Fibroblast of villous mesenchyme (primary cell): ENCODE measurements around the gene HPGD. TPM values are rescaled to one million over a fixed set of nuclear protein-coding genes. Genes with fewer than 3 reads are reported as not detected.

ENCODE experiments used
- DNase-seq: peaks from one replicate; pipeline ENCODE4 v3.0.0-alpha.2; 2010; ENCODE audit warnings: low read depth
- H3K4me3 ChIP-seq: 2 replicates; pipeline ENCODE4 v1.5.1; 2011; ENCODE audit warnings: low read depth, mild to moderate bottlenecking, low read length
- CTCF ChIP-seq: IDR thresholded peaks from 2 replicates; pipeline ENCODE4 v1.5.1; 2012; ENCODE audit warnings: low read depth, mild to moderate bottlenecking, low read length; ENCODE audit not compliant: insufficient read depth
- total RNA-seq: library from RNA; depleted of rRNA; stranded (reverse); fragments of >200 nt; gene quantifications from 2 replicates; pipeline ENCODE4 v1.2.3, GENCODE V29; 2012

Gene HPGD
- total RNA-seq, 1 donor: not detected

GRCh38 chr4:174461466-174462106, 60.7 kb downstream of the HPGD start:
- H3K4me3 ChIP-seq: no peak overlapping the region
- TF ChIP-seq CTCF: no peak
- peak; percentile 24 for DNase-seq

- no peak for TF ChIP-seq CTCF
- no peak overlapping the region for H3K4me3 ChIP-seq
- no peak for DNase-seq
These were observed 61.6 kb downstream of the HPGD start for GRCh38 chr4:174460684-174461083.

- no peak for DNase-seq
- H3K4me3 ChIP-seq: no peak overlapping the region
- no peak for TF ChIP-seq CTCF
These were observed 64.8 kb downstream of the HPGD start for GRCh38 chr4:174457468-174457867.

GRCh38 chr4:174454815-174455473, 67.3 kb downstream of the HPGD start:
- no peak overlapping the region for H3K4me3 ChIP-seq
- no peak for TF ChIP-seq CTCF
- no peak for DNase-seq

- no peak for TF ChIP-seq CTCF
- DNase-seq: no peak
- H3K4me3 ChIP-seq: no peak overlapping the region
These were observed 70.5 kb downstream of the HPGD start for GRCh38 chr4:174451718-174452296.

GRCh38 chr4:174450786-174451125, 71.5 kb downstream of the HPGD start:
- TF ChIP-seq CTCF: no peak
- no peak for DNase-seq
- H3K4me3 ChIP-seq: no peak overlapping the region
